Measurements from ENCODE around the gene WIPF3.

Gene WIPF3

DNA sequence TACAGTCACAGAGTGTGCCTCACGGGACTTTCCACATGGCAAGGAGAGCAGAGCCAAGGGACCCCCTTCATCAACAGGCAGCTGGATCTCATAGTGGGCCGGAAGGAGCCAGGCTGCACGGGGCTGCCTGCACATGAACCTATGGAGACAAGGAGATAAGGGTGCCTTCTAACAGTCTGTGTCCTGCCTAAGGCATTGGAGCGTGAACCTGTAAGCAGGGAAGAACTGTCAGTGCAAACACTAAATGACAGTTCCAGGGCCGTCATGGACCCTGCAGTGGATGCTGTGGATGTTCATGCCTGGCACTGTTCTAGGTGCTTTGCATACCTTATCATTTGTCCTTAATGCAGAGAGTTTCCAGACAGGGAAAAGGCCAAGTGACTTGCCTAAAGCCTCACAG lies 85.9 kb downstream of the WIPF3 start:
- no peak overlapping the region for H3K9ac ChIP-seq (ENCODE audit: low read depth, low read length)
- no peak overlapping the region for H3K27ac ChIP-seq (ENCODE audit: low read depth, low read length)
- H3K9me3 ChIP-seq (ENCODE audit: control insufficient read depth, insufficient read depth, low read length) = peaks cover 5% of the 10 kb centered on the region
- H3K36me3 ChIP-seq (ENCODE audit: control insufficient read depth, insufficient read depth, low read length) = peaks cover 72% of the 10 kb centered on the region
- H3K4me1 ChIP-seq (ENCODE audit: control insufficient read depth, insufficient read depth, low read length) = no peaks in the 10 kb centered on the region
- H3K4me3 ChIP-seq (ENCODE audit: low read depth, low read length) = no peak overlapping the region
- no peaks in the 10 kb centered on the region for H3K27me3 ChIP-seq (ENCODE audit: control insufficient read depth, insufficient read depth, low read length)

GRCh38 chr7:29893351-29893965 lies 87.2 kb downstream of the WIPF3 start:
- no peak overlapping the region for H3K27ac ChIP-seq (ENCODE audit: low read depth, low read length)
- no peaks in the 10 kb centered on the region for H3K27me3 ChIP-seq (ENCODE audit: control insufficient read depth, insufficient read depth, low read length)
- no peak overlapping the region for H3K4me3 ChIP-seq (ENCODE audit: low read depth, low read length)
- H3K4me1 ChIP-seq (ENCODE audit: control insufficient read depth, insufficient read depth, low read length) = no peaks in the 10 kb centered on the region
- H3K9me3 ChIP-seq (ENCODE audit: control insufficient read depth, insufficient read depth, low read length) = peaks cover 5% of the 10 kb centered on the region
- no peak overlapping the region for H3K9ac ChIP-seq (ENCODE audit: low read depth, low read length)
- H3K36me3 ChIP-seq (ENCODE audit: control insufficient read depth, insufficient read depth, low read length) = peaks cover 62% of the 10 kb centered on the region

GRCh38 chr7:29894256-29894655 lies 87.9 kb downstream of the WIPF3 start:
- Histone ChIP-seq H3K27me3 (ENCODE audit: control insufficient read depth, insufficient read depth, low read length) (no peaks in the 10 kb centered on the region), H3K36me3 (ENCODE audit: control insufficient read depth, insufficient read depth, low read length) (peaks cover 54% of the 10 kb centered on the region), H3K4me1 (ENCODE audit: control insufficient read depth, insufficient read depth, low read length) (no peaks in the 10 kb centered on the region), H3K9me3 (ENCODE audit: control insufficient read depth, insufficient read depth, low read length) (peaks cover 5% of the 10 kb centered on the region), H3K9ac (ENCODE audit: low read depth, low read length) (no peak overlapping the region), H3K4me3 (ENCODE audit: low read depth, low read length) (no peak overlapping the region), H3K27ac (ENCODE audit: low read depth, low read length) (no peak overlapping the region)

DNA sequence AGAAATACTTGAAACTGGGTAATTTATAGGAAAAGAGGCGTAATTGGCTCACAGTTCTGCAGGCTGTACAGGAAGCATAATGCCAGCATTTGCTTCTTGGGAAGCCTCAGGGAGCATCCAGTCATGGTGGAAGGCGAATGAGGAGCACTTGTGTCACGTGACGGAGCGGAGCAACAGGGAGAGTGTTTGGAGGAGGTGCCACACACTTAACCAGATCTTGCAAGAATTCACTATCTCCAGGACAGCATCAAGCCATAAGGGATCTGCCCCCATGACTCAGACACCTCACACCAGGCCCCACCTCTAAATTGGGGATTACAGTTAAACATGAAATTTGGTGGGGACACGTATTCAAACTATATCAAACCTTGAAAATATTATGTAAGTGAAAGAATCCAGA lies 89.3 kb downstream of the WIPF3 start:
- H3K9me3 ChIP-seq (ENCODE audit: control insufficient read depth, insufficient read depth, low read length) = peaks cover 5% of the 10 kb centered on the region
- no peaks in the 10 kb centered on the region for H3K27me3 ChIP-seq (ENCODE audit: control insufficient read depth, insufficient read depth, low read length)
- no peaks in the 10 kb centered on the region for H3K4me1 ChIP-seq (ENCODE audit: control insufficient read depth, insufficient read depth, low read length)
- H3K4me3 ChIP-seq (ENCODE audit: low read depth, low read length) = no peak overlapping the region
- no peak overlapping the region for H3K27ac ChIP-seq (ENCODE audit: low read depth, low read length)
- H3K9ac ChIP-seq (ENCODE audit: low read depth, low read length) = no peak overlapping the region
- peaks cover 43% of the 10 kb centered on the region for H3K36me3 ChIP-seq (ENCODE audit: control insufficient read depth, insufficient read depth, low read length)

DNA sequence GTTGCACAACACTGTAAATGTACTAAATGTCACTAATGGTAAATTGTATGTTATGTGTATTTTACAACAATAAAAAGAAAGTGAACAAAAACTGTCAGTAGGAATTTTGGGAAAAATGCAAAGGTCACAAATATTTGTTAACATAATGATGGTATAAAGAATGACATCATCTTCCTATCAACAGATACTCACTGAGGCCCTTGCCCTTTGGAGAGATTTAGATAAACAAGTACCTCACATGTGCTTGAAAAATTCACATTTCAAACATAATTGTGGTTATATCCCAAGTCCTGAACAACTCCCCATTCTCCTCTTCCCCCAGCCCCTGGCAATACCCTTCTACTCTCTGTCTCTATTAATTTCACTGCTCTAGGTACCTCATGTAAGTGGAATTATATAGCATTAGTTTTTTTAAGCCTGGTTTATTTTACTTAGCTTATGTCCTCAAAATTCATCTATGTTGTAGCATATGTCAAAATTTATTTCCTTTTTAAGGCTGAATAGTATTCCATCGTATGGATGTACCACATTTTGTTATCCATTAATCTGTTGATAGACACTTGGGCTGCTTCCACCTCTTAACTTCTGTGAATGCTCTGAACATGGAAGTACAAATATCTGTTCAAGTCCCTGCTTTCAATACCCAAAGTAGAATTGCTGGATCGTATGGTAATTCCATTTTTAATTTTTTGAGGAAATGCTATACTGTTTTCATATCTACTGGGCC lies 90.5 kb downstream of the WIPF3 start:
- no peak overlapping the region for H3K27ac ChIP-seq (ENCODE audit: low read depth, low read length)
- no peaks in the 10 kb centered on the region for H3K27me3 ChIP-seq (ENCODE audit: control insufficient read depth, insufficient read depth, low read length)
- H3K36me3 ChIP-seq (ENCODE audit: control insufficient read depth, insufficient read depth, low read length) = peaks cover 36% of the 10 kb centered on the region
- no peak overlapping the region for H3K9ac ChIP-seq (ENCODE audit: low read depth, low read length)
- no peak overlapping the region for H3K4me3 ChIP-seq (ENCODE audit: low read depth, low read length)
- no peaks in the 10 kb centered on the region for H3K4me1 ChIP-seq (ENCODE audit: control insufficient read depth, insufficient read depth, low read length)
- H3K9me3 ChIP-seq (ENCODE audit: control insufficient read depth, insufficient read depth, low read length) = peaks cover 5% of the 10 kb centered on the region

DNA sequence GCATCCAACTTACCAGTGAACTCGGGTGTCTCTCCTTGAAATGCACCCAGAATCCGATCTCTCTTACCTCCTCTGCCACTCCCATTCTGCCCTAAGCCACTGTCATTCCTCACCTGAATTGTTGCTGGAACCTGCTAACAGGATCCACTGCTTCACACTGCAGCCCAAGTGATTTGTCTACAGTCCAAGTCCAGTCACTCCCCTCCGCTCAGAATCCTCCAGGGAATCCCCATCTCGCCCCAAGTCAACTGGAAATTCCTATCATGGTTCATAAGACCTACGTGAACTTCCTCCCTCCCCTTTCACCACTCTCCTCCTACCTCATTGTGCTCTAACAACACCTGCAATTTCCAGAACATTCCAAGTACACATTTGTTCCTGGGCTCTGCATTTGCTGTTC lies 92.0 kb downstream of the WIPF3 start:
- peaks cover 5% of the 10 kb centered on the region for H3K9me3 ChIP-seq (ENCODE audit: control insufficient read depth, insufficient read depth, low read length)
- H3K4me3 ChIP-seq (ENCODE audit: low read depth, low read length) = no peak overlapping the region
- H3K9ac ChIP-seq (ENCODE audit: low read depth, low read length) = no peak overlapping the region
- H3K27me3 ChIP-seq (ENCODE audit: control insufficient read depth, insufficient read depth, low read length) = no peaks in the 10 kb centered on the region
- H3K36me3 ChIP-seq (ENCODE audit: control insufficient read depth, insufficient read depth, low read length) = peaks cover 30% of the 10 kb centered on the region
- no peaks in the 10 kb centered on the region for H3K4me1 ChIP-seq (ENCODE audit: control insufficient read depth, insufficient read depth, low read length)
- H3K27ac ChIP-seq (ENCODE audit: low read depth, low read length) = no peak overlapping the region

GRCh38 chr7:29900745-29901144 lies 94.4 kb downstream of the WIPF3 start:
- Histone ChIP-seq H3K27me3 (ENCODE audit: control insufficient read depth, insufficient read depth, low read length) (no peaks in the 10 kb centered on the region), H3K4me3 (ENCODE audit: low read depth, low read length) (no peak overlapping the region), H3K4me1 (ENCODE audit: control insufficient read depth, insufficient read depth, low read length) (no peaks in the 10 kb centered on the region), H3K36me3 (ENCODE audit: control insufficient read depth, insufficient read depth, low read length) (peaks cover 31% of the 10 kb centered on the region), H3K9ac (ENCODE audit: low read depth, low read length) (no peak overlapping the region), H3K27ac (ENCODE audit: low read depth, low read length) (no peak overlapping the region), H3K9me3 (ENCODE audit: control insufficient read depth, insufficient read depth, low read length) (peaks cover 11% of the 10 kb centered on the region)

DNA sequence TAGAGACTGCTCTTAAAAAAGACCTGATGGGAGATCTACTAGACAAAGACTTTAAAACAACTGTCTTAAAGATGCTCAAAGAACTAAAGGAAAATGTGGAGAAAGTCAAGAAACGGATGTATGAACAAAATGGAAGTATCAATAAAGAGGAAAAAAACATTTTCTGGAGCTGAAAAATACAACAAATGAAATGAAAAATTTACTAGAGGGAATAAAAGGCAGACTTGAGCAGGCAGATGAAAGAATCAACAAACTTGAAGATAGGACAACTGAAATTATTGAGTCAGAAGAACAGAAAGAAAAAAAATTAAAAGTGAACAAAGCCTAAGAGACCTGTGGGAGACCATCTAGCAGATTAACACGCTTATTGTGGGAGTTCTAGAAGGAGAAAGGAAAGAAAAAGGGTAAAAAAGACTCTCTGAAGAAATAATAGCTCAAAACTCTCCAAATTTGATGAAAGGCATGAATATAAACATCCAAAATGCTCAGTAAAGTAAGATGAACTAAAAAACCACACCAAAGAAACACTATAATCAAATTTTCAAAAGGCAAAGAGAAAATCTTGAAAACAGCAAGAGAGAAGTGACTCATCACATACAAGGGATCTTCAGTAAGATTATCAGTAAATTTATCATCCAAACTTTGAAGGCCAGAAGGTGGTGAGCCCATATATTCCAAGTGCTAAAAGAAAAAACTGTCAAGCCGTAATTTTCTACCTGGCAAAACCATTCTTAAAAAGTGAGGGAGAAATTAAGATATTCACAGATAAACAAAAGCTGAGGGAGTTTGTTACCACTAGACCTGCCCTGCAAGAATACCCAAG lies 100.1 kb downstream of the WIPF3 start:
- Histone ChIP-seq H3K36me3 (ENCODE audit: control insufficient read depth, insufficient read depth, low read length) (peaks cover 40% of the 10 kb centered on the region), H3K4me3 (ENCODE audit: low read depth, low read length) (no peak overlapping the region), H3K9me3 (ENCODE audit: control insufficient read depth, insufficient read depth, low read length) (peaks cover 13% of the 10 kb centered on the region), H3K27ac (ENCODE audit: low read depth, low read length) (no peak overlapping the region), H3K27me3 (ENCODE audit: control insufficient read depth, insufficient read depth, low read length) (no peaks in the 10 kb centered on the region), H3K9ac (ENCODE audit: low read depth, low read length) (no peak overlapping the region), H3K4me1 (ENCODE audit: control insufficient read depth, insufficient read depth, low read length) (no peaks in the 10 kb centered on the region)

- Histone ChIP-seq H3K36me3 (ENCODE audit: control insufficient read depth, insufficient read depth, low read length) (peaks cover 16% of the 10 kb centered on the region; the same call in 1 of the 2 replicates), H3K9ac (ENCODE audit: low read depth, low read length) (no peak overlapping the region), H3K9me3 (ENCODE audit: control insufficient read depth, insufficient read depth, low read length) (no peaks in the 10 kb centered on the region), H3K4me3 (ENCODE audit: low read depth, low read length) (no peak overlapping the region), H3K27me3 (ENCODE audit: control insufficient read depth, insufficient read depth, low read length) (no peaks in the 10 kb centered on the region), H3K27ac (ENCODE audit: low read depth, low read length) (no peak overlapping the region), H3K4me1 (ENCODE audit: control insufficient read depth, insufficient read depth, low read length) (no peaks in the 10 kb centered on the region)
Measured at GRCh38 chr7:29914180-29914579, 107.9 kb downstream of the WIPF3 start.

DNA sequence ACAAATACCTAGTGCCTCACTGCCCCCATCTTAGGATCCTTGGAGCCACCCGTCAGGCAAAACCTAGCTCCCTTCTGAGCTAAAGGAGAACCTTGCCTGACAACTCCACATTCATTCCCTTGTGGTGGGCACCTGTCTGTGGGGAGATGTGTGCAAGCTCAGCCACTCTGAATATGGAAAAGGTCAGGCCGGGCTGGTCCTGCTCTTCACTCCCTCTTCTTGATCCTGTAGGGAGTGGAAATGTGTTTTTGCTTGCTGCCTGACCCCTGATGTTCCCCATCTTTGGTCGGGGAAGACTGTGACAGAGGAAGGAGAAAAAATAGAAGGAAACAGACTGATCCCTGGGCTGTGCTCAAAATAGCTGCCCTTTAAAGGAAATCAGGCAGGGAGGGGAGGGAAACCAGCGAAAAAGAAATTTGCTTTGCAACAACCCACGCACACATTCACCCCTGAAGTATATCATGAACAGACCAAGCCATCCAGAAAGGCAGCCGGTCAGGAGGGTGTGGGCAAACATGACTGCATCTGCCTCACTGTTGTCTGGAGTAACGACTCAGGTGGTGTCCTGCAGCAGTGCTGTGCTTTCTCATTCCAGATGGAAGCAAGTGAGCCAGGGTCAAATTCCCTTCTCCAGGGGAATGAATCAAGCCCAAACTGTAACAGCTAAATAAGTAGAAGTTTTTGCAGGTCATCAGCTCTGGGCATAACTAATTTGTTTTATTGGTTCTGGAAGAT lies 109.3 kb downstream of the WIPF3 start:
- no peaks in the 10 kb centered on the region for H3K4me1 ChIP-seq (ENCODE audit: control insufficient read depth, insufficient read depth, low read length)
- H3K27ac ChIP-seq (ENCODE audit: low read depth, low read length) = no peak overlapping the region
- H3K4me3 ChIP-seq (ENCODE audit: low read depth, low read length) = no peak overlapping the region
- no peaks in the 10 kb centered on the region for H3K9me3 ChIP-seq (ENCODE audit: control insufficient read depth, insufficient read depth, low read length)
- H3K36me3 ChIP-seq (ENCODE audit: control insufficient read depth, insufficient read depth, low read length) = peaks cover 30% of the 10 kb centered on the region; the same call in 1 of the 2 replicates
- no peak overlapping the region for H3K9ac ChIP-seq (ENCODE audit: low read depth, low read length)
- no peaks in the 10 kb centered on the region for H3K27me3 ChIP-seq (ENCODE audit: control insufficient read depth, insufficient read depth, low read length)

Measured in HUES48 (cell line).